ENCODE data around the gene ARMH4.

GRCh38 chr14:58131386-58131785, 20.6 kb downstream of the ARMH4 start:
- TF ChIP-seq POLR2A (IDR thresholded peaks at IDR 0.05) (no peak), POLR2AphosphoS5 (IDR thresholded peaks at IDR 0.05) (no peak)
- TF ChIP-seq, protein P1, sequence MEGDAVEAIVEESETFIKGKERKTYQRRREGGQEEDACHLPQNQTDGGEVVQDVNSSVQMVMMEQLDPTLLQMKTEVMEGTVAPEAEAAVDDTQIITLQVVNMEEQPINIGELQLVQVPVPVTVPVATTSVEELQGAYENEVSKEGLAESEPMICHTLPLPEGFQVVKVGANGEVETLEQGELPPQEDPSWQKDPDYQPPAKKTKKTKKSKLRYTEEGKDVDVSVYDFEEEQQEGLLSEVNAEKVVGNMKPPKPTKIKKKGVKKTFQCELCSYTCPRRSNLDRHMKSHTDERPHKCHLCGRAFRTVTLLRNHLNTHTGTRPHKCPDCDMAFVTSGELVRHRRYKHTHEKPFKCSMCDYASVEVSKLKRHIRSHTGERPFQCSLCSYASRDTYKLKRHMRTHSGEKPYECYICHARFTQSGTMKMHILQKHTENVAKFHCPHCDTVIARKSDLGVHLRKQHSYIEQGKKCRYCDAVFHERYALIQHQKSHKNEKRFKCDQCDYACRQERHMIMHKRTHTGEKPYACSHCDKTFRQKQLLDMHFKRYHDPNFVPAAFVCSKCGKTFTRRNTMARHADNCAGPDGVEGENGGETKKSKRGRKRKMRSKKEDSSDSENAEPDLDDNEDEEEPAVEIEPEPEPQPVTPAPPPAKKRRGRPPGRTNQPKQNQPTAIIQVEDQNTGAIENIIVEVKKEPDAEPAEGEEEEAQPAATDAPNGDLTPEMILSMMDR (IDR thresholded peaks at IDR 0.05 in 8 of 11, conservative IDR thresholded peaks at IDR 0.05 in 3 of 11) = no peak

Measured in spleen (tissue), 7 donors.